Measurements from ENCODE around the gene TMEM109.

DNA sequence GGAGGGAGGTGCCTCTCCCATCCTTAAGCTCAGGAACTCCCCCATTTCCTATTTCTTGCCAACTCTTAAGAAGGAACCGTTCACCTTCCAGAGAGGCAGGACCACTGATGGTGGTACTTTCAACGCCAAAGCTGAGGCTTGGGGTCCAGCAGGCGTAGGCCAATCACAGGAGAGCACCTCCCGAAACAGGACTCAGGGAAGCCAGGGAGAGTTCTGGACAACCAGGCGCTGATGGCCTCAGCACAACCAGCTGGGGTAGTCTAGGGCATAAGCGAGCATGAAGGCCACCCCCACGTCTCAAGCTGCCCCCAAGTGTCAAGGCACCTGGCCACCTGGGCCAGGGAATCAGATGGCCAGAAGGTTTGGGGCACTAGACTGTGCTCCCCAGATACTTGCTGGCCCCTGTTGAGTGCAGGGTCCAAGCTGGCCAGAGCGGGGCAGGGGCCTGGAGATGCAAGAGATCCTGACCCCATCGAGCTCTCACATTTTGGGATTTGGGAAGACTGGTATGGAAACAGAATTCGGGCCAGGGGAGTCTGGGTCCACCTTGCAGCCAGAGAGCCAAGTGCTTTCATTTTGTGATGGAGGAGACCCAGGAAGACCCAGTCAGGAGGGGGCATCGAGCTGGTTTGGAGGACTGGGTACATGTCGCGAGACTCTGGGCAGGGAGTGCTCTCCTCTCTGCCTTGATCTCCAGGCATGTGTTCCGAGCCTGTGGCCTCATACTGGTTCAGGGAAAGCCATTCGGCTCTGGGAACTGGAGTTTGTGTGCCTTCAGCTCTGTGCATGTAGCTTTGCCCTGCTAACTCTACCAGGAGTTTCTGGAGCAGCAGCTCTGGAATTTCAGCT lies 58.4 kb downstream of the TMEM109 start:
- TF ChIP-seq, protein P1, sequence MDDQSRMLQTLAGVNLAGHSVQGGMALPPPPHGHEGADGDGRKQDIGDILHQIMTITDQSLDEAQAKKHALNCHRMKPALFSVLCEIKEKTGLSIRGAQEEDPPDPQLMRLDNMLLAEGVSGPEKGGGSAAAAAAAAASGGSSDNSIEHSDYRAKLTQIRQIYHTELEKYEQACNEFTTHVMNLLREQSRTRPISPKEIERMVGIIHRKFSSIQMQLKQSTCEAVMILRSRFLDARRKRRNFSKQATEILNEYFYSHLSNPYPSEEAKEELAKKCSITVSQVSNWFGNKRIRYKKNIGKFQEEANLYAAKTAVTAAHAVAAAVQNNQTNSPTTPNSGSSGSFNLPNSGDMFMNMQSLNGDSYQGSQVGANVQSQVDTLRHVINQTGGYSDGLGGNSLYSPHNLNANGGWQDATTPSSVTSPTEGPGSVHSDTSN (CRISPR knock-in tag; IDR thresholded peaks at IDR 0.05): no peak
- no peak for TF ChIP-seq ZNF146 (tag by site-specific recombination; IDR thresholded peaks at IDR 0.05)
- TF ChIP-seq ZBTB21 (tag by site-specific recombination; IDR thresholded peaks at IDR 0.05): no peak
- no peak for TF ChIP-seq ZNF274 (IDR thresholded peaks at IDR 0.05; ENCODE audit: low read length)
- no peak for TF ChIP-seq ZNF274 (tag by site-specific recombination; IDR thresholded peaks at IDR 0.05; ENCODE audit: borderline replicate concordance)
- TF ChIP-seq YY1 (tag by site-specific recombination; IDR thresholded peaks at IDR 0.05): no peak
- TF ChIP-seq, protein P2, sequence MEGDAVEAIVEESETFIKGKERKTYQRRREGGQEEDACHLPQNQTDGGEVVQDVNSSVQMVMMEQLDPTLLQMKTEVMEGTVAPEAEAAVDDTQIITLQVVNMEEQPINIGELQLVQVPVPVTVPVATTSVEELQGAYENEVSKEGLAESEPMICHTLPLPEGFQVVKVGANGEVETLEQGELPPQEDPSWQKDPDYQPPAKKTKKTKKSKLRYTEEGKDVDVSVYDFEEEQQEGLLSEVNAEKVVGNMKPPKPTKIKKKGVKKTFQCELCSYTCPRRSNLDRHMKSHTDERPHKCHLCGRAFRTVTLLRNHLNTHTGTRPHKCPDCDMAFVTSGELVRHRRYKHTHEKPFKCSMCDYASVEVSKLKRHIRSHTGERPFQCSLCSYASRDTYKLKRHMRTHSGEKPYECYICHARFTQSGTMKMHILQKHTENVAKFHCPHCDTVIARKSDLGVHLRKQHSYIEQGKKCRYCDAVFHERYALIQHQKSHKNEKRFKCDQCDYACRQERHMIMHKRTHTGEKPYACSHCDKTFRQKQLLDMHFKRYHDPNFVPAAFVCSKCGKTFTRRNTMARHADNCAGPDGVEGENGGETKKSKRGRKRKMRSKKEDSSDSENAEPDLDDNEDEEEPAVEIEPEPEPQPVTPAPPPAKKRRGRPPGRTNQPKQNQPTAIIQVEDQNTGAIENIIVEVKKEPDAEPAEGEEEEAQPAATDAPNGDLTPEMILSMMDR (tag by site-specific recombination; IDR thresholded peaks at IDR 0.05): no peak
- TF ChIP-seq SALL2 (tag by site-specific recombination; IDR thresholded peaks at IDR 0.05; ENCODE audit: borderline replicate concordance): no peak

All from HEK293 (cell line).